A549 (cell line): ENCODE measurements around the gene IFT43.

Experiments
- CHD4 ChIP-seq: fragments of 200-600 bp; sonication (generic); IDR thresholded peaks from 2 replicates; pipeline ENCODE4 v1.6.1; 2016; ENCODE audit warnings: antibody characterized with exemption, mild to moderate bottlenecking, borderline replicate concordance
- CTCF ChIP-seq: fragments of >200 bp; sonication (Bioruptor Twin); formaldehyde crosslinking; IDR thresholded peaks from 3 replicates; pipeline ENCODE4 v1.5.1; 2016
- EP300 ChIP-seq, 2 experiments: fragments of >200 bp; sonication (Bioruptor Twin); formaldehyde crosslinking; IDR thresholded peaks; 2 replicates in 1 of 2; 3 replicates in 1 of 2; pipeline ENCODE4 v1.6.1; 2016 to 2017
- ESRRA ChIP-seq: fragments of 150-350 bp; IDR thresholded peaks from 2 replicates; pipeline ENCODE4 v1.6.1; 2014; ENCODE audit warnings: mild to moderate bottlenecking, low read length, borderline replicate concordance
- FOSL2 ChIP-seq, 2 experiments: fragments of 450-650 bp in 1 of 2; fragments of >200 bp in 1 of 2; sonication (Bioruptor Twin) in 1 of 2; formaldehyde crosslinking; IDR thresholded peaks; 2 replicates each; pipeline versions ENCODE4 v1.5.0 to v1.6.1; 2016 to 2020; ENCODE audit warnings: mild to moderate bottlenecking in 1 of 2, moderate library complexity in 1 of 2
- JUN ChIP-seq, 2 experiments: fragments of >200 bp; sonication (Bioruptor Twin); formaldehyde crosslinking; IDR thresholded peaks; 2 replicates in 1 of 2; 3 replicates in 1 of 2; pipeline ENCODE4 v1.6.1; 2016 to 2017
- KDM1A ChIP-seq: fragments of 200-600 bp; sonication (generic); IDR thresholded peaks from 2 replicates; pipeline ENCODE4 v1.6.1; 2016; ENCODE audit warnings: low read depth, mild to moderate bottlenecking
- POLR2A ChIP-seq: IDR thresholded peaks from 2 replicates; pipeline ENCODE4 v1.6.1; 2012; ENCODE audit warnings: mild to moderate bottlenecking, low read length
- POLR2AphosphoS2 ChIP-seq: conservative IDR thresholded peaks from 2 replicates; pipeline ENCODE4 v1.6.1; 2012; ENCODE audit warnings: low read length, improper control_type of control experiment, inconsistent platforms
- TFCP2L1 ChIP-seq: fragments of 250-450 bp; sonication (Bioruptor Pico); IDR thresholded peaks from 2 replicates; pipeline ENCODE4 v1.5.0; 2021; ENCODE audit warnings: mild to moderate bottlenecking

- TF ChIP-seq CTCF = no peak
- TF ChIP-seq KDM1A = no peak
- TF ChIP-seq TFCP2L1 (CRISPR knock-in tag) = no peak
- TF ChIP-seq CHD4 = no peak
- no peak for TF ChIP-seq EP300 (IDR thresholded peaks at IDR 0.05)
- TF ChIP-seq POLR2A = no peak
- no peak for TF ChIP-seq POLR2AphosphoS2
- no peak for TF ChIP-seq JUN (IDR thresholded peaks at IDR 0.05)
- no peak for TF ChIP-seq ESRRA
- TF ChIP-seq FOSL2 (IDR thresholded peaks at IDR 0.05) = no peak
- no peak for TF ChIP-seq FOSL2 (CRISPR knock-in tag; IDR thresholded peaks at IDR 0.05)
These were observed 133.0 kb downstream of the IFT43 start for GRCh38 chr14:76118594-76118993.
